H1 (cell line): ENCODE measurements around the gene GSTA3. TPM values are rescaled to one million over a fixed set of nuclear protein-coding genes. Genes with fewer than 3 reads are reported as not detected.
A peak's percentile ranks its signal among the peaks of the same experiment; 100 is the strongest.

Source experiments
- RAD21 ChIP-seq, 2 experiments: IDR thresholded peaks in 1 of 2; conservative IDR thresholded peaks in 1 of 2; 2 replicates each; pipeline ENCODE4 v1.6.1; 2011; ENCODE audit warnings: low read depth in 2 of 2, low read length in 2 of 2, improper control_type of control experiment in 1 of 2, inconsistent platforms in 1 of 2, mild to moderate bottlenecking in 1 of 2, moderate library complexity in 1 of 2
- RFX5 ChIP-seq: IDR thresholded peaks from 2 replicates; pipeline ENCODE4 v1.6.1; 2011; ENCODE audit warnings: low read depth, low read length, improper control_type of control experiment, borderline replicate concordance
- TAF1 ChIP-seq: IDR thresholded peaks from 2 replicates; pipeline ENCODE4 v1.6.1; 2011; ENCODE audit warnings: mild to moderate bottlenecking, low read depth, low read length
- polyA plus RNA-seq, 7 experiments: library from polyadenylated mRNA; depleted of rRNA in 3 of 7; stranded (reverse) in 5 of 7; unstranded in 2 of 7; fragments of >200 nt in 5 of 7; fragments of 200-250 nt in 2 of 7; gene quantifications; 1 replicate in 5 of 7; 2 replicates in 1 of 7; 4 replicates in 1 of 7; pipeline versions ENCODE4 v1.2.1 to v1.2.3, GENCODE V29; 2011 to 2013; ENCODE audit warnings: missing spikeins in 2 of 7, mixed read lengths in 2 of 7
- total RNA-seq: library from RNA; stranded (reverse); fragmentation: NEBNext Ultra II Directional; extraction: Animal tissue kit (Norgen Biotek cat#: 25700); gene quantifications from 2 replicates; pipeline ENCODE4 v1.2.1, GENCODE V29; 2021

The GSTA3 gene
- total and polyA plus RNA-seq, 2 of the 8 experiments (the other 6 are each of a cell fraction or from before 2014, with no cell fraction given), result not detected

GRCh38 chr6:52881996-52882841 is 27.3 kb downstream of the GSTA3 start (continued):
- 0 out of 2 replicates have a peak, but pooled peaks have one; percentile 26 for TF ChIP-seq TAF1
- peak; percentile 71 to 76 for TF ChIP-seq RAD21 (IDR thresholded peaks at IDR 0.05 in 1 of 2, conservative IDR thresholded peaks at IDR 0.05 in 1 of 2; ENCODE audit: low read depth in 2 of 2, low read length in 2 of 2)
- no peak for TF ChIP-seq RFX5
